ENCODE measurements around the gene ADIPOR2. TPM values are rescaled to one million over a fixed set of nuclear protein-coding genes. Genes with fewer than 3 reads are reported as not detected.

The ADIPOR2 gene
- total RNA-seq, 4 donors from 2014 or later = 29.5 to 44.3 (median 37.1) TPM

- WGBS, 2 donors = 68 to 81% methylated on average over 1 of the region's 1 CpG
- TF ChIP-seq POLR2A (IDR thresholded peaks at IDR 0.05) = no peak
- intact Hi-C loops (cut with DNase I; ENCODE audit: low total_unique reads) = no loop called here
- H3K4me3 ChIP-seq (ENCODE audit: low read depth, poor library complexity, severe bottlenecking) = no peak overlapping the region
- no peak for DNase-seq (ENCODE audit: low spot score in 2 of 2)
Measured at GRCh38 chr12:1768615-1769014, 77.7 kb downstream of the ADIPOR2 start.

GRCh38 chr12:1769809-1770494 is 79.1 kb downstream of the ADIPOR2 start:
- no peak overlapping the region for H3K4me3 ChIP-seq (ENCODE audit: low read depth, poor library complexity, severe bottlenecking)
- intact Hi-C loops (cut with DNase I; ENCODE audit: low total_unique reads) = no loop called here
- 90 to 97% methylated on average over 8 of the region's 8 CpGs for WGBS, 2 donors
- no peak for TF ChIP-seq POLR2A (IDR thresholded peaks at IDR 0.05)
- TF ChIP-seq, protein P1, sequence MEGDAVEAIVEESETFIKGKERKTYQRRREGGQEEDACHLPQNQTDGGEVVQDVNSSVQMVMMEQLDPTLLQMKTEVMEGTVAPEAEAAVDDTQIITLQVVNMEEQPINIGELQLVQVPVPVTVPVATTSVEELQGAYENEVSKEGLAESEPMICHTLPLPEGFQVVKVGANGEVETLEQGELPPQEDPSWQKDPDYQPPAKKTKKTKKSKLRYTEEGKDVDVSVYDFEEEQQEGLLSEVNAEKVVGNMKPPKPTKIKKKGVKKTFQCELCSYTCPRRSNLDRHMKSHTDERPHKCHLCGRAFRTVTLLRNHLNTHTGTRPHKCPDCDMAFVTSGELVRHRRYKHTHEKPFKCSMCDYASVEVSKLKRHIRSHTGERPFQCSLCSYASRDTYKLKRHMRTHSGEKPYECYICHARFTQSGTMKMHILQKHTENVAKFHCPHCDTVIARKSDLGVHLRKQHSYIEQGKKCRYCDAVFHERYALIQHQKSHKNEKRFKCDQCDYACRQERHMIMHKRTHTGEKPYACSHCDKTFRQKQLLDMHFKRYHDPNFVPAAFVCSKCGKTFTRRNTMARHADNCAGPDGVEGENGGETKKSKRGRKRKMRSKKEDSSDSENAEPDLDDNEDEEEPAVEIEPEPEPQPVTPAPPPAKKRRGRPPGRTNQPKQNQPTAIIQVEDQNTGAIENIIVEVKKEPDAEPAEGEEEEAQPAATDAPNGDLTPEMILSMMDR (IDR thresholded peaks at IDR 0.05) = no peak
- no peak for DNase-seq (ENCODE audit: low spot score in 2 of 2)

DNA sequence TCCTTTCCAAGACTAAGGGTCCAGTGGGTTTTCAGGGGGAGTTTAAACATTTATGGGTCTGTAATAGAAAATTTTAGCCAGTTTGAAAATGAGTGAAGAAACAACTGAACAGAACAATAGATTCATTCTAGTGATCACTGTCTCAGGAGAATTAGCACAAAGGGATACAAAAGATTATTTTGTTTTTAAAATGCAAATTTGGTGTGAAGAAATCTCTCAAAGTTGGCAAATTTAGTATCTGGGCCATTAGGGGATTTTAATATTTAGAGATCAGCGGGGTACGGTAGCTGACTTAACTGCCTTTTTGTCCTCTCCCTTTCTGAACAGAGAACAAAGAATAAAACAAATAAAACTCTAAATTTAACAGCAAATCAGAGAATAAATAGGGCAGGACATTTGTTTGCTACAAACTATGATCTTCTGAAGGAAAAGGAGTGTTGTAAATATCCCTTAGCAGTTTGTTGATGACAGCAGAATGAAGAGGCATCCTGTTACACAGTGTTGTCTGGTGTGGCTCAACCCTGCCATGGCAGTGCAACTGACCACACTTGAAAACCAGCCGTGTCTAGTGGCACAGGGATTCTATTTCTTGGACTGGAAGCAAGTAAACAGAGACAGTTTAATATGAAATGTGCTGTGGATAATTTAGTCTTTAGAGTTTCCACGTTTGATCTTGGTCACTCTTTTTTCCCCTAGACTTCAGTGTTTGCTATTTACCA is 83.2 kb downstream of the ADIPOR2 start:
- 58 to 65% methylated on average over 4 of the region's 4 CpGs for WGBS, 2 donors
- intact Hi-C loops (cut with DNase I; ENCODE audit: low total_unique reads) = no loop called here
- TF ChIP-seq POLR2A (IDR thresholded peaks at IDR 0.05) = no peak
- TF ChIP-seq, protein P1 (IDR thresholded peaks at IDR 0.05) = no peak
- no peak for DNase-seq (ENCODE audit: low spot score in 2 of 2)
- H3K4me3 ChIP-seq (ENCODE audit: low read depth, poor library complexity, severe bottlenecking) = no peak overlapping the region

DNA sequence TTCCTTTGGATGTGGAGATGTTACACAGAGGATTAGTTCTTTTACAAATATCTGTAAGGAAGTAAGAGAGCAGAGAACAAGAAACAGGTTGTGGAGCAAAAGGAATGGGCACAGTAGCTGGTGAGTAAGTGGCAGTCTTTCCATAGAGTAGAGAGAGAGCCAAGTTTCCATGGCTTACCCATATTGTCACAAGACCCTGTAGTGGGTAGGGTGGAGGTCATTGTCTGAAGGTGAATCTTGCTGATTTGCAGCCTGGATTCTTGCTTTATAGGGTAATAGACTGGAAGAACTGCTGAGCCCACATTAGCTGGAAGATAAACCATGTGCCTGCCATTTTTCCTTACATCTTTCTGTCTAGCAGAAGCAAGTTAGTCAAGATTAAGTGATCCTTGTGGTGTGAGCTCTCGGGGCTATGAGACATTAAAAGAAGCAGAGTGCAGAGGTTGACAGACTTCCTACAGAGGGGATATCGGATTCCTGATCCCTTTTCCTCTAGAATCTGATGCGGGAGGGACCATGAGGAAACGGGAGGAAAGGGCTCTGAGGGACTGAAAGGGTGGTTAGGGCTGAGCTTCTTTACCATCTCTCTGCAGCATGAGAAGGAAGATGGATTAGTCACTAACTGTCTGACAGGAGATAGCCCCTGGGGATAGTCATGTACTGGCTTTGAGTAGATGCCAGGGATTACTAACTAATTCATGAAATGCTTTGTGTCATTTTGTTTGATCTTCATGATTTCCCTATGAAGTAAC is 85.5 kb downstream of the ADIPOR2 start:
- intact Hi-C loops (cut with DNase I; ENCODE audit: low total_unique reads) = no loop called here
- 42 to 44% methylated on average over 4 of the region's 4 CpGs for WGBS, 2 donors
- no peak overlapping the region for H3K4me3 ChIP-seq (ENCODE audit: low read depth, poor library complexity, severe bottlenecking)
- TF ChIP-seq, protein P1 (IDR thresholded peaks at IDR 0.05) = no peak
- TF ChIP-seq POLR2A (IDR thresholded peaks at IDR 0.05) = no peak
- no peak for DNase-seq (ENCODE audit: low spot score in 2 of 2)

DNA sequence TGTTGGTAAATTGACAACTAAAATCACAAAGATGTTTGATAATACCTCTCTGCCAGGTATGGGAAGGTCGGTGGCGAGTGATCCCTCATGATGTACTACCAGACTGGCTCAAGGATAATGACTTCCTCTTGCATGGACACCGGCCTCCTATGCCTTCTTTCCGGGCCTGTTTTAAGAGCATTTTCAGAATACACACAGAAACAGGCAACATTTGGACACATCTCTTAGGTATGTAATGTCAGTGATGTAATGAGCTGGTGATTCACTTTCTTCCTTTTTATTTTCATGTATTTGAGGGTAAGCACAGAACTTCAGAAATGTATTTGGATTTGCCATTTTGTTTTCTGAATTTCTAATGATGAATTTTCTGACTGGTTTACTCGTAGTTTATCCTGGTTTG is 86.9 kb downstream of the ADIPOR2 start:
- TF ChIP-seq, protein P1 (IDR thresholded peaks at IDR 0.05) = no peak
- no peak for TF ChIP-seq POLR2A (IDR thresholded peaks at IDR 0.05)
- WGBS, 2 donors = 91 to 93% methylated on average over 5 of the region's 5 CpGs
- DNase-seq (ENCODE audit: low spot score in 2 of 2) = no peak
- intact Hi-C loops (cut with DNase I; ENCODE audit: low total_unique reads) = no loop called here
- no peak overlapping the region for H3K4me3 ChIP-seq (ENCODE audit: low read depth, poor library complexity, severe bottlenecking)

- WGBS, 2 donors = 49 to 55% methylated on average over 4 of the region's 4 CpGs
Measured at GRCh38 chr12:1778911-1779310, 88.0 kb downstream of the ADIPOR2 start.

More at GRCh38 chr12:1778911-1779310, 88.0 kb downstream of the ADIPOR2 start:
- no peak overlapping the region for H3K4me3 ChIP-seq (ENCODE audit: low read depth, poor library complexity, severe bottlenecking)
- DNase-seq (ENCODE audit: low spot score in 2 of 2) = no peak
- intact Hi-C loops (cut with DNase I; ENCODE audit: low total_unique reads) = no loop called here
- TF ChIP-seq, protein P1 (IDR thresholded peaks at IDR 0.05) = no peak
- TF ChIP-seq POLR2A (IDR thresholded peaks at IDR 0.05) = no peak

All from lower leg skin (tissue), 4 donors.